PFSK-1 (cell line): ENCODE measurements around the gene CYP2A6.

ENCODE experiments used
- POLR2AphosphoS5 ChIP-seq: IDR thresholded peaks from 2 replicates; pipeline ENCODE4 v1.6.1; 2012; ENCODE audit warnings: low read depth, mild to moderate bottlenecking, control low read depth, low read length, moderate library complexity
- TAF1 ChIP-seq: IDR thresholded peaks from 2 replicates; pipeline ENCODE4 v1.6.1; 2012; ENCODE audit warnings: low read length, control low read depth, borderline replicate concordance; ENCODE audit not compliant: insufficient read depth

DNA sequence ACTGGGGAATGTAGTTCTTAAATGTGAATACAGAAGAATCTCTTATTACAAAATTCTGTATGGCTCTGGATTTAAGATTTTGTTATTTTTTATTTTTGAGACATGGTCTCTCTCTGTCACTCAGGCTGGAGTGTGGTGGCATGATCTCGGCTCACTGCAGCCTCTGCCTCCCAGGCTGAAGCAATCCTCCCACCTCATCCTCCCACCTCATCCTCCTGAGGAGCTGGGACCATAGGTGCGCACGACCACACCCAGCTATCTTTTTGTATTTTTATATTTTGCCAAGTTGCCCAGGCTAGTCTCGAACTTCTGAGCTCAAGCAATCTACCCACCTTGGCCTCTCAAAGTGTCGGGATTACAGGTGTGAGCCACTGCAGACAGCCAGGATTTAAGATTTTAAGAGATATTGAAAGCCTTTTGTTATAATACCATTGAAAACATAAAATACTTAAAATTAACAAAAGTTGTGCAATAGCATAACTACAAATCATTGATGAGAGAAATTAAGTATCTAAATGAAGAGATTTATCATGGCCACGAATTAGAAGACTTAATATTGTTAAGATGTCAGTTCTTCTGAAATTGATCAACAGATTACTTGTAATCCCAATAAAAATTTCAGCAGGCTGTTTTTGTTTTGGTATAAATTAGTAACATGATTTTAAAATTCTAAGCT is 13.4 kb downstream of the CYP2A6 start:
- TF ChIP-seq POLR2AphosphoS5 (no peak), TAF1 (no peak)
